ENCODE data around the gene CMTM1.

The CMTM1 gene, protein sequence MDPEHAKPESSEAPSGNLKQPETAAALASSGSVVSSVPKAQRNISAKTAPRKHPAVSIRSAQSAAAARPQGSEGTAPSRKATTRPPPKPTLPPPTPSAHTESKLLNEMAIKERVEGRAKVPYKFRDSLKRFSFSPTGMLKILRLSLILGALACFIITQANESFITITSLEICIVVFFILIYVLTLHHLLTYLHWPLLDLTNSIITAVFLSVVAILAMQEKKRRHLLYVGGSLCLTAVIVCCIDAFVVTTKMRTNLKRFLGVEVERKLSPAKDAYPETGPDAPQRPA

DNA sequence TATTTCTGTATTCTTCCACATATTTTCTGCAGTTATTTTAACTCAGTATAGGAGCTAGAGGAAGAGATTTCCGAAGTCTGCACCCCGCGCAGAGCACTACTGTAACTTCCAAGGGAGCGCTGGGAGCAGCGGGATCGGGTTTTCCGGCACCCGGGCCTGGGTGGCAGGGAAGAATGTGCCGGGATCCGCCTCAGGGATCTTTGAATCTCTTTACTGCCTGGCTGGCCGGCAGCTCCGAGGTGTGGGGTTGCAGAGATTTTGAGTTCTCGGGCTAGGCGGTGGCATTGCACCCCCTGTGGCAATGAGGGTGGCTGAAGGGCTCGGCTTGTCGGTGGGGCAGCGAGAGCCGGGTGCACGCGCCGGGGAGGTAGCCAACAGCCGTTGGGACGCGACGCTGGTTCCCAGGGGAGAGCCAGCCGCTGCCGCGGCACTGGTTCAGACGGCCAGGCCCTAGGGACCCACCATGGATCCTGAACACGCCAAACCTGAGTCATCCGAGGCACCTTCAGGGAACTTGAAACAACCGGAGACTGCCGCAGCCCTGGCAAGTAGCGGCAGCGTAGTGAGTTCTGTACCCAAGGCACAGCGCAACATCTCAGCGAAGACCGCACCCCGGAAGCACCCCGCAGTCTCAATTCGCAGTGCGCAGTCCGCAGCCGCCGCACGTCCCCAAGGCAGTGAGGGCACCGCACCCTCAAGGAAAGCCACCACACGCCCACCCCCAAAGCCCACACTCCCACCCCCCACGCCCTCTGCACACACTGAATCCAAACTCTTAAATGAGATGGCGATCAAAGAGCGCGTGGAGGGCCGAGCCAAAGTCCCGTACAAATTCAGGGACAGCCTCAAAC is at the start of gene CMTM1:
CMTM1 (plus strand) TSS at position 389 of the 851 bp plus-strand sequence; CDS start at position 464, 75 bp downstream.
- Histone ChIP-seq H3K36me3 (peaks cover 38% of the 10 kb centered on the region), H3K4me3 (ENCODE audit: low read depth, low read length) (no peak within 1 kb of the TSS)

DNA sequence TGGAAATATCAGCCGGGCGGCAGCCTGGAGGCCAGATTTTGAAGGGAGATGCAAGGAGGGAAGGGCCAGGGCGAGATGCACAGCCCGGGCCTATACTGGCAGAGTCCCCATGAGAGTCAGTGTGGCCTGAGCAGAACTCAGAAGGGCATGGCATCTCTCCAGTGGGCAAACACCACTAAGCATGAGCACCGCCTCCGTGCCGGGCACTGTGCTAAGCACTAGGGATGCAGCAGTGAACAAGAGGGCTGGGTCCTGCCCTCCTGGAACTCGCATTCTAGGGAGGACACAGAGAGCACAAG is 49.8 kb upstream of the CMTM1 start:
- H3K27me3 ChIP-seq (ENCODE audit: insufficient read depth, low read depth, severe bottlenecking): no peaks in the 10 kb centered on the region
- no peaks in the 10 kb centered on the region for H3K9me3 ChIP-seq (ENCODE audit: severe bottlenecking)
- DNase-seq: no peak
- no peak overlapping the region for H3K27ac ChIP-seq
- no peaks in the 10 kb centered on the region; the same call in 1 of the 2 replicates for H3K36me3 ChIP-seq
- TF ChIP-seq, protein P1, sequence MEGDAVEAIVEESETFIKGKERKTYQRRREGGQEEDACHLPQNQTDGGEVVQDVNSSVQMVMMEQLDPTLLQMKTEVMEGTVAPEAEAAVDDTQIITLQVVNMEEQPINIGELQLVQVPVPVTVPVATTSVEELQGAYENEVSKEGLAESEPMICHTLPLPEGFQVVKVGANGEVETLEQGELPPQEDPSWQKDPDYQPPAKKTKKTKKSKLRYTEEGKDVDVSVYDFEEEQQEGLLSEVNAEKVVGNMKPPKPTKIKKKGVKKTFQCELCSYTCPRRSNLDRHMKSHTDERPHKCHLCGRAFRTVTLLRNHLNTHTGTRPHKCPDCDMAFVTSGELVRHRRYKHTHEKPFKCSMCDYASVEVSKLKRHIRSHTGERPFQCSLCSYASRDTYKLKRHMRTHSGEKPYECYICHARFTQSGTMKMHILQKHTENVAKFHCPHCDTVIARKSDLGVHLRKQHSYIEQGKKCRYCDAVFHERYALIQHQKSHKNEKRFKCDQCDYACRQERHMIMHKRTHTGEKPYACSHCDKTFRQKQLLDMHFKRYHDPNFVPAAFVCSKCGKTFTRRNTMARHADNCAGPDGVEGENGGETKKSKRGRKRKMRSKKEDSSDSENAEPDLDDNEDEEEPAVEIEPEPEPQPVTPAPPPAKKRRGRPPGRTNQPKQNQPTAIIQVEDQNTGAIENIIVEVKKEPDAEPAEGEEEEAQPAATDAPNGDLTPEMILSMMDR (IDR thresholded peaks at IDR 0.05; ENCODE audit: low read depth, low read length): no peak
- H3K4me3 ChIP-seq (ENCODE audit: low read depth, low read length): no peak overlapping the region

More for the DNA sequence above, at the start of gene CMTM1:
- no peak for DNase-seq
- H3K9me3 ChIP-seq (ENCODE audit: severe bottlenecking): no peaks in the 10 kb centered on the region
- no peaks in the 10 kb centered on the region for H3K27me3 ChIP-seq (ENCODE audit: insufficient read depth, low read depth, severe bottlenecking)
- TF ChIP-seq, protein P1 (IDR thresholded peaks at IDR 0.05; ENCODE audit: low read depth, low read length): no peak
- no peak within 1 kb of the TSS for H3K27ac ChIP-seq

DNA sequence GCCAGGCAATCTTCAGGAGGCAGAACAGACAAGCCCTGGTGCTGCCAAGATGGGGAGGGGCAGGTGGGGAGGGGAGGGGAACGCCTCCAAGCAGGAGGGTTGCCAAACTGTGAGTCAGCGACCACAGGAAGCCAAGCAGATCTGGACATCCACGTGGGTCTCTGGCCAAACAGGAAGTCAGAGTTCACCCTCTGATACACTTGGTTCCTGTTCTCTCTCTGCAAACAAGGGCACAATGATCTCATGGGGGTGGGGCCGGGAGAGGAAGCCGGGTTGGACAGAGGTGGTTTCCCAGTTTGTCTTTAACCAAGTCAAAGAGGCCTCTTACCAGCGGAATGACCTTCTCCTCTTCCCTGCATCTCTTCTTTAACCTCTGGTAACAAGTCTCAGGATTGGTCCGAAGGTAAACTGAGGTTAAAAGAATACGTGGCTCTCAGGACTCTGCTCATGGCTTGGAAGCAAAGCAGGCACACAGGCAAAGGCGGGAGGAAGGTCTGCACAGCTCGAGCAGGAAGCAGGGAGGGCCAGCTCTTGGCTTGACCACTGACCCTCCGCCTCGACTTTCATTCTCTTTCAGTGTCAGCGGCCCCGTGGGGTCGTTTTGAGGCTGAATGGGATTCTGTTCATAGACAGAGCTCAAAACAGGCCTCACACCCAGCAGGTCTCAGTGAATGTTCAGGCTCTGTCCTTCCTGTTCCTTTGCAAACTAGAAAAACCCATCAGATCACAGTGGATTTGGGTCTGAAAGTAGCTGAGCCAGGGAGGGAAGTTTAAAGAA is 49.2 kb upstream of the CMTM1 start:
- Histone ChIP-seq H3K4me3 (ENCODE audit: low read depth, low read length) (no peak overlapping the region), H3K36me3 (no peaks in the 10 kb centered on the region), H3K9me3 (ENCODE audit: severe bottlenecking) (no peaks in the 10 kb centered on the region), H3K27ac (no peak overlapping the region), H3K27me3 (ENCODE audit: insufficient read depth, low read depth, severe bottlenecking) (no peaks in the 10 kb centered on the region)
- DNase-seq: no peak
- TF ChIP-seq, protein P1 (IDR thresholded peaks at IDR 0.05; ENCODE audit: low read depth, low read length): no peak

DNA sequence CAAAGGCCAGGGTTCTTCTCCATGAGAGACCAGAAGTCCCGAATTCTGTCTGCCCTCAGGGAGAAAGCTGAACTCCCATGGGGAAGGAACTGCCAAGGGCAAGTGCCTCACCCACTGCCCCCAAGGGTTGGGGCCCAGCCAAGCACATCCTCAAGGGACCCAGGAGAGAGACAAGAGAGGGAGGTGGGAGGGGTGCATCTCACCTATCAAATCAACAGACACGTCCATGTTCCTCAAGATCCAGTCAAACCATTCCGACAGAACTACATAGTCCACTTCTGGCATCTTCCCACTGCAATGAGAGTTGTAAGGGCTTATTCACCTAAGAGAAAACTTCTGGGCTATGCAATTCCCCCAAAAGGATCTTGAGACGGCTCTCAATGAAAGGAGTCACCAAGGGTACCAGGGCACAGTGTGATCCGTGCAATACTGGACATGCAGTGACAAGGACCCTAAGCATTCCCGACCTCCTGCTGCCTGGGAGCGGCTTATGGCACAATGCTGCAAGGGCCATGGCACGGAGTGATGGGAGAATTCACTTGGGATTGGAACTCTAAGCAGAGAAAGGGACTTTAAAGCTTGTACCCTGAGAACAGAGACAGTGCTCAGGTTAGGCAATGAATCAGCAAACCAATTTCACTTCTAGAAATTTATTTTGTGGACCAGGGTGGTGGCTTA is 48.5 kb upstream of the CMTM1 start:
- Histone ChIP-seq H3K27me3 (ENCODE audit: insufficient read depth, low read depth, severe bottlenecking) (no peaks in the 10 kb centered on the region), H3K36me3 (no peaks in the 10 kb centered on the region), H3K9me3 (ENCODE audit: severe bottlenecking) (no peaks in the 10 kb centered on the region), H3K4me3 (ENCODE audit: low read depth, low read length) (no peak overlapping the region), H3K27ac (no peak overlapping the region)
- TF ChIP-seq, protein P1 (IDR thresholded peaks at IDR 0.05; ENCODE audit: low read depth, low read length): no peak
- DNase-seq: no peak

DNA sequence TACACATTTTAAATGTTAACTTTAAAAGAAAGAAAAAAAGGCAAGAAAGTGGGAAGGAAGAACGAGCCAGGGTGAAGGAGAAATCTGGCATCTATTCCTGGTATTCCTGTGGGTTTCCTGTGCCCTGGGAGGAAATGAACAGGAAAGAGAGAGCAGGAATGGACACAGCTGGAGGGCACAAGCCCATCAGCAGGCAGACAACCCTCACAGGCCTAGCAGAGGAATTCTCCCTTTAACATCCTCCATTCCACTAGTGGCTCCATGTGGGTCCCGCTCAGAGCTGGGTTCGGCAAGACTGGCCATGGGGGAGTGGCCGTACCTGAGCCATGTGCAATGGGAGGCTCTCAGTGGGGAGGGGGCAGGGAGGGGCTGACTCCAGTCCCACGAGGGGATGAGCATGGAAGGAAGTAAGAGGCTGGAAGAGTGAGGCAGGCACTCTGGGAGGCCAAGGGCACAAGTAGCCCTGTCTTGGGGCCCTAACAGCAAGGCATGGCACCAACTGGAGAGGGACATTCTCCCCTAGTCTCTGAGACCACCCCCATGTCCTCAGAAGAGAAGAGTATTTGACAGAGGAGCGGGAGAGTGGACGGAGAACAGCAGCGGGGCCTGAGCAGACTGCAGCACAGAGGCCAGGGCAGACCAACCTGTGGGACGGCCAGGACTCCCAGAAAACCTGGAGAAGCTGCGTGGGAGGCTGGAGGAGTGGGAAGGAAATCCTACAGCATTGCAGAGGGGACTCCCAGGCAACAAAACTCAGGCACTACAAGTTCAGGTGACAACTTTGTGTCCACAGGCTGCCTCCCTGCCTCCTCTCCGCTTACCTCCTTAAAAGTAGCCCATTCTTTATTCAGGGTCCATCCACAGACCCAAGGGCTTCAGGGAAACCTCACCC is 46.5 kb upstream of the CMTM1 start:
- no peak for DNase-seq
- Histone ChIP-seq H3K27ac (no peak overlapping the region), H3K9me3 (ENCODE audit: severe bottlenecking) (no peaks in the 10 kb centered on the region), H3K4me3 (ENCODE audit: low read depth, low read length) (no peak overlapping the region), H3K36me3 (no peaks in the 10 kb centered on the region), H3K27me3 (ENCODE audit: insufficient read depth, low read depth, severe bottlenecking) (no peaks in the 10 kb centered on the region)
- TF ChIP-seq, protein P1 (IDR thresholded peaks at IDR 0.05; ENCODE audit: low read depth, low read length): no peak
